Peyer's patch (tissue), 4 donors: Measurements from ENCODE around the gene HSPA4. TPM values are rescaled to one million over a fixed set of nuclear protein-coding genes. Genes with fewer than 3 reads are reported as not detected.
"Not testable (repeated sequence)": the region's sequence is repeated elsewhere in the genome, so short reads cannot be mapped to it uniquely, and the experiment has no call there.

Source experiments
- DNase-seq, 3 donors: peaks; one replicate each; pipeline ENCODE4 v3.0.0-alpha.2; 2017 to 2019
- H3K27ac ChIP-seq, 4 donors: fragments of 200-600 bp; sonication (generic); one replicate each; pipeline ENCODE4 v1.5.1; 2016 to 2019
- H3K27me3 ChIP-seq, 2 donors: fragments of 200-600 bp; sonication (generic); one replicate each; pipeline ENCODE4 v1.5.1; 2019
- H3K36me3 ChIP-seq, 3 donors: fragments of 200-600 bp; sonication (generic); one replicate each; pipeline ENCODE4 v1.5.1; 2016 to 2019
- H3K4me1 ChIP-seq, 4 donors: fragments of 200-600 bp; sonication (generic); one replicate each; pipeline ENCODE4 v1.5.1; 2016 to 2019
- H3K4me3 ChIP-seq, 4 donors: fragments of 200-600 bp; sonication (generic); 1 replicate in 3 of 4; 2 replicates in 1 of 4; pipeline ENCODE4 v1.5.1; 2016 to 2019; ENCODE audit warnings: mild to moderate bottlenecking in 1 of 4
- H3K9me3 ChIP-seq, 4 donors: fragments of 200-600 bp; sonication (generic); one replicate each; pipeline ENCODE4 v1.5.1; 2016 to 2019; ENCODE audit warnings: mild to moderate bottlenecking in 1 of 4
- POLR2A ChIP-seq, 2 donors: fragments of 450-650 bp; IDR thresholded peaks; one replicate each; pipeline ENCODE4 v1.5.1; 2017; ENCODE audit warnings: antibody characterized with exemption in 2 of 2, mild to moderate bottlenecking in 2 of 2, moderate library complexity in 2 of 2
- total RNA-seq, 4 donors: library from RNA; depleted of rRNA; stranded (reverse); fragments of >200 nt; gene quantifications; one replicate each; pipeline ENCODE4 v1.1.0, GENCODE V29; 2016
- TF ChIP-seq, protein P1 (sequence below), 6 experiments: fragments of 450-650 bp in 4 of 6; fragments of 200-600 bp in 2 of 6; sonication (generic) in 1 of 6; IDR thresholded peaks; one replicate each; pipeline ENCODE4 v1.5.1; 2017 to 2019; ENCODE audit warnings: antibody characterized with exemption in 6 of 6, mild to moderate bottlenecking in 3 of 6, moderate library complexity in 1 of 6

Gene HSPA4
- total RNA-seq, 4 donors from 2014 or later, result 18.0 to 78.4 (median 41.4) TPM

GRCh38 chr5:133034064-133034463 lies 17.7 kb upstream of the HSPA4 start:
- H3K9me3 ChIP-seq, result no peaks in the 10 kb centered on the region
- TF ChIP-seq POLR2A (IDR thresholded peaks at IDR 0.05), result no peak
- TF ChIP-seq, protein P1, sequence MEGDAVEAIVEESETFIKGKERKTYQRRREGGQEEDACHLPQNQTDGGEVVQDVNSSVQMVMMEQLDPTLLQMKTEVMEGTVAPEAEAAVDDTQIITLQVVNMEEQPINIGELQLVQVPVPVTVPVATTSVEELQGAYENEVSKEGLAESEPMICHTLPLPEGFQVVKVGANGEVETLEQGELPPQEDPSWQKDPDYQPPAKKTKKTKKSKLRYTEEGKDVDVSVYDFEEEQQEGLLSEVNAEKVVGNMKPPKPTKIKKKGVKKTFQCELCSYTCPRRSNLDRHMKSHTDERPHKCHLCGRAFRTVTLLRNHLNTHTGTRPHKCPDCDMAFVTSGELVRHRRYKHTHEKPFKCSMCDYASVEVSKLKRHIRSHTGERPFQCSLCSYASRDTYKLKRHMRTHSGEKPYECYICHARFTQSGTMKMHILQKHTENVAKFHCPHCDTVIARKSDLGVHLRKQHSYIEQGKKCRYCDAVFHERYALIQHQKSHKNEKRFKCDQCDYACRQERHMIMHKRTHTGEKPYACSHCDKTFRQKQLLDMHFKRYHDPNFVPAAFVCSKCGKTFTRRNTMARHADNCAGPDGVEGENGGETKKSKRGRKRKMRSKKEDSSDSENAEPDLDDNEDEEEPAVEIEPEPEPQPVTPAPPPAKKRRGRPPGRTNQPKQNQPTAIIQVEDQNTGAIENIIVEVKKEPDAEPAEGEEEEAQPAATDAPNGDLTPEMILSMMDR (IDR thresholded peaks at IDR 0.05), result no peak
- H3K27ac ChIP-seq, result peak overlapping the region in 2 of 4 donors; percentile 78 to 79
- H3K27me3 ChIP-seq, result no peaks in the 10 kb centered on the region
- no peaks in the 10 kb centered on the region for H3K36me3 ChIP-seq
- H3K4me1 ChIP-seq, result peaks cover 0 to 9% (median 2%) of the 10 kb centered on the region in 4 donors
- no peak overlapping the region for H3K4me3 ChIP-seq
- DNase-seq, result no peak

DNA sequence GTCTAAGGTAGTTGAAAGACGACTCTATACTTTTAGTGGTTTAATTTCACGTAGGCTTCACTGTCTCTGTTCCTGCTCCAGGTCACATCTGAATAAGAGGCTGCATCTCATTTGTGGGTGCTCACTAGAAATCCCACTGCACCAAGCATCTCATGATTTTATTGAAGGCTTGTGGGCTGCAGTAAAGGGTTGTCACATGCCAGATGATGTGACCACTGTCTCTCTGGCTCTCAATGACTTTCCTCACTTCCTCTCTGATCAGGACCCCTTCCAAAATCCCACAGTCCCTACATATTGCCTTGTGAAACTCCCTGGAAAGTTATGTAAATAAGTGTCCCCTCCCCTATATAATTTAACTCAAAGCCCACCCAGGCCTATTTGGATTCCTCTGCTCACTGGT lies 16.6 kb upstream of the HSPA4 start:
- TF ChIP-seq, protein P1 (IDR thresholded peaks at IDR 0.05), result no peak
- TF ChIP-seq POLR2A (IDR thresholded peaks at IDR 0.05), result no peak
- DNase-seq, result no peak
- H3K4me3 ChIP-seq, result no peak overlapping the region
- no peaks in the 10 kb centered on the region for H3K27me3 ChIP-seq
- no peaks in the 10 kb centered on the region for H3K9me3 ChIP-seq
- H3K4me1 ChIP-seq, result peaks cover 0 to 9% (median 2%) of the 10 kb centered on the region in 4 donors
- no peaks in the 10 kb centered on the region for H3K36me3 ChIP-seq
- peak overlapping the region in 1 of 4 donors; percentile 79 for H3K27ac ChIP-seq

DNA sequence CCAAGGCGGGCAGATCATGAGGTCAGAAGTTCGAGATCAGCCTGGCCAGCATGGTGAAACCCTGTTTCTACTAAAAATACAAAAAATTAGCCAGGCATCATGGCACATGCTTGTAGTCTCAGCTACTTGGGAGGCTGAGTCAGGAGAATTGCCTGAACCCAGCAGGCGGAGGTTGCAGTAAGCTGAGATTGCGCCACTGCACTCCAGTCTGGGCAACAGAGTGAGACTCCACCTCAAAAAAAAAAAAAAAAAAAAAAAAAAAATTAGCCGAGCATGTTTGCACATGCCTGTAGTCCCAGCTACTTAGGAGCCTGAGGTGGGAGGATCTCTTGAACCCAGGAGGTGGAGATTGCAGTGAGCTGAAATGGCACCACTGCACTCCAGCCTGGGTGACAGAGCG lies 15.1 kb upstream of the HSPA4 start:
- not testable (repeated sequence) for H3K27ac ChIP-seq, H3K9me3 ChIP-seq, H3K27me3 ChIP-seq, DNase-seq, H3K4me1 ChIP-seq, H3K36me3 ChIP-seq, H3K4me3 ChIP-seq

DNA sequence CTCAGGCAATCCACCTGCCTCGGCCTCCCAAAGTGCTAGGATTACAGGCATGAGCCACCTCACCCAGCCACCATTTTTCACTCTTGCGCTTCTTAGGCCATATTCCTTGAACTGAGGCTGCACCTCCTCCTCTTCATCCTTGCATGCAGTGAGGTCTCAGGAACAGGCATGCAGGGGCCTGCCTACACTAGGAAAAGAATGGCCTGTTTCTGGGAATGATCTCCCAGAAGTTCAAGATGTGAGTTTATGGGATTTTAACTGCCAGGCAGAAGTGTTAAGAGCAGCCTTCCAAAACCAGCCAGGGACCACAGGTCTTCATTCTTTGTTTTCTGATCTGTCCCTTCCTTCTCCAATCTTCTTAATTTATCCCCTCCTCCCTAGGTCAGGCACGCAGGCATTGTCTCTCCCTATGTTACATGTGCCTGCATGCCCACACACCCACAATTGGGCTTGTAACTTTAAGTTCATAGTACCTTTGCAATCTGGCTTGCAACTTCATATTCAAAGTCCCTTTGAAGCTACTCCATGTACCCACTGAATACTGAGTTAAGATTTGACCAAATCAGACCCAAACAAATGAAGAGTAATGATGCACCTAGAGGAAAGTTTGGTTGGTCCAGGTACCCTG lies 10.5 kb upstream of the HSPA4 start:
- H3K27me3 ChIP-seq, result no peaks in the 10 kb centered on the region
- H3K9me3 ChIP-seq, result no peaks in the 10 kb centered on the region
- no peak overlapping the region for H3K27ac ChIP-seq
- H3K4me1 ChIP-seq, result no peaks in the 10 kb centered on the region
- DNase-seq, result no peak
- no peaks in the 10 kb centered on the region for H3K36me3 ChIP-seq
- no peak overlapping the region for H3K4me3 ChIP-seq
- TF ChIP-seq POLR2A (IDR thresholded peaks at IDR 0.05), result no peak
- TF ChIP-seq, protein P1 (IDR thresholded peaks at IDR 0.05), result no peak

DNA sequence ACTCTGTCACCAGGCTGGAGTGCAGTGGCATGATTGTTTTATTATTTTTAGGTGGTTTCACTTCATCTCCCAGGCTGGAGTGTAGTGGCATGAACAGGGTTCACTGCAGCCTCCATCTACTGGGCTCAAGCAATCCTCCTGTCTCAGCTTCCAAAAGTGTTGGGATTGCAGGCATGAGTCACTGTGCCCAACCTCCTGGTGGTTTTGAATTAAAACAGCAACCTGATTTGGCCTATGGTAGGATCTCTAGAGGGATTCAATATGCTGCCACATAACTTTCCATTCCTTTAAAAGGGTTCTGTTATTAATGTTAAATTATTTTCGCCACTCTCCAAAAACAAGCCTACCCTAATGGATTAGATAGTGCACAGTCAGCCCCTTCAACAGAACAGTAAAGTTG lies 9.9 kb upstream of the HSPA4 start:
- Histone ChIP-seq H3K4me3 (no peak overlapping the region), H3K9me3 (no peaks in the 10 kb centered on the region), H3K4me1 (no peaks in the 10 kb centered on the region), H3K36me3 (no peaks in the 10 kb centered on the region), H3K27ac (no peak overlapping the region), H3K27me3 (no peaks in the 10 kb centered on the region)
- DNase-seq, result no peak
- TF ChIP-seq POLR2A (IDR thresholded peaks at IDR 0.05), result no peak
- TF ChIP-seq, protein P1 (IDR thresholded peaks at IDR 0.05), result no peak

DNA sequence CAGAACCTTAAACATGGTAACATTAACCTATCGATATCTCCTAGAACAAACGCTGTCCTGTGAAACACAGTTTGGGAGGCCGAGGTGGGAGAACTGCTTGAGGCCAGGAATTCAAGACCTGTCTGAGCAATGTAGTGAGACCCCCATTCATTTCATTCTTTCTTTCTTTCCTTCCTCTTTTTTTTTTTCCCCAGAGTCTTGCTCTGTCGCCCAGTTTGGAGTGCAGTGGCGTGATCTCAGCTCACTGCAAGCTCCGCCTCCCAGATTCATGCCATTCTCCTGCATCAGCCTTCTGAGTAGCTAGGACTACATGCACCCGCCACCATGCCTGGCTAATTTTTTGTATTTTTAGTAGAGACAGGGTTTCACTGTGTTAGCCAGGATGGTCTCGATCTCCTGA lies 5.3 kb upstream of the HSPA4 start:
- not testable (repeated sequence) for H3K36me3 ChIP-seq, DNase-seq, H3K27me3 ChIP-seq, H3K9me3 ChIP-seq, H3K4me3 ChIP-seq, H3K4me1 ChIP-seq
- peak overlapping the region in 1 of 4 donors; percentile 11 for H3K27ac ChIP-seq

DNA sequence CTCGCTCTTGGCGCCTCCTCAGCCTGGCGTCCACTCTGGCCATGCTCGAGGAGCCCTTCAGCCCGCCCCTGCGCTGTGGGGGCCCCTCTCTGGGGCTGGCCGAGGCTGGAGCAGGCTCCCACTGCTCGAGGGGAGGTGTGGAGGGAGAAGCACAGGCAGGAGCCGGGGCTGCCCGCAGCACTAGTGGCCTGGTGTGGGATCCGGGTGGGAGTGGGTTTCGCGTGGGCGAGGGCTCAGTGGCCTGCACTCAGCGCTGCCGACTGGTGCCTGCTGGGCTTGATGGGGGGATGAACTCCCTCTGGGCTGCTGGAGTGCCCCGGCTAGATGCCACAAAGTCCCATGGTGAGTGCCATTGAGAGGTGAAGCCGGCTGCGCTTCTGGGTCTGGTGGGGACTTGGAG lies 4.4 kb upstream of the HSPA4 start:
- Histone ChIP-seq H3K27ac (no peak overlapping the region), H3K4me1 (peaks cover 0 to 8% (median 4%) of the 10 kb centered on the region in 4 donors), H3K9me3 (no peaks in the 10 kb centered on the region), H3K27me3 (no peaks in the 10 kb centered on the region), H3K36me3 (no peaks in the 10 kb centered on the region), H3K4me3 (no peak overlapping the region)
- no peak for TF ChIP-seq POLR2A (IDR thresholded peaks at IDR 0.05)
- TF ChIP-seq, protein P1 (IDR thresholded peaks at IDR 0.05), result no peak
- DNase-seq, result no peak
